ENCODE measurements around the gene POLL.

DNA sequence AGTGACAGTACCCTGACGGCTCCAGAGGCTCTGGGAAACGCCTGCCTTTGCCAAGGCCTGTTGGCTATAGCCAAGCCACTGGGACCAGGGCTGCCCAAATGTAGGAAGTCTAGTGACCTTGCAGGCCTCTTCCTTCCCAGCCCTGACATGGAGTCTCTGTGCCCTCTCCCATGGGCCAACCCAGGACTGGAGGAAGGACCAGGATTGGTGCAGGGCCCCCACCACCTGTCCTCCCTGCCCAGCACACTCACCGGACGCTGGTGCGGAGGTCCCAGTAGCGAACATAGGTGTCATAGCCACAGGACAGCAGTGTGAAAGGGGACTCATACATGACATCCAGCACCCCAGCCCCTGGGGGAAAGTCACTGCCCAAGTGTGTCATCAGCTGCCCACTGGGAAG lies 24.0 kb upstream of the POLL start:
- TF ChIP-seq CTCF (IDR thresholded peaks at IDR 0.05) (no peak), EZH2phosphoT487 (IDR thresholded peaks at IDR 0.05) (no peak), EZH2 (IDR thresholded peaks at IDR 0.05) (no peak)
